H1 (cell line): ENCODE measurements around the gene KCNN4. TPM values are rescaled to one million over a fixed set of nuclear protein-coding genes. Genes with fewer than 3 reads are reported as not detected.
A peak's percentile ranks its signal among the peaks of the same experiment; 100 is the strongest.

Experiments
- CTCF ChIA-PET: fragments of 300-600 bp; sonication (Branson Sonifier 250); formaldehyde crosslinking; loops from one replicate; lab custom pipeline; 2021; ENCODE audit not compliant: partially characterized antibody; lab: Charles Lee
- POLR2A ChIA-PET: fragments of 300-600 bp; sonication (Branson Sonifier 250); formaldehyde crosslinking; loops from one replicate; lab custom pipeline; 2021; ENCODE audit warnings: inconsistent platforms; ENCODE audit not compliant: partially characterized antibody; lab: Charles Lee
- DNase-seq, 2 experiments: peaks; one replicate each; pipeline versions ENCODE4 v3.0.0 to v3.0.0-alpha.2; 2010 to 2022; ENCODE audit warnings: low spot score in 2 of 2, low read depth in 1 of 2, mixed read lengths in 1 of 2
- FAIRE-seq: peaks from 2 replicates; lab custom pipeline; 2011; peaks lifted over from hg19 to GRCh38; lab: Jason Lieb, UNC
- H2AFZ ChIP-seq: 2 replicates; pipeline ENCODE4 v1.8.1; 2012; ENCODE audit warnings: low read length, inconsistent platforms
- H2AK5ac ChIP-seq: 2 replicates; pipeline ENCODE4 v1.6.1; 2013; ENCODE audit warnings: low read depth, low read length
- H2BK120ac ChIP-seq: replicated peaks from 2 replicates; pipeline ENCODE3; 2013; ENCODE audit warnings: low read depth, low read length, inconsistent platforms
- H2BK12ac ChIP-seq: 2 replicates; pipeline ENCODE4 v1.6.1; 2013; ENCODE audit warnings: low read depth, low read length
- H2BK15ac ChIP-seq: 2 replicates; pipeline ENCODE4 v1.6.1; 2013; ENCODE audit warnings: low read length
- H2BK20ac ChIP-seq: 2 replicates; pipeline ENCODE4 v1.6.1; 2013; ENCODE audit warnings: low read length
- H2BK5ac ChIP-seq: 2 replicates; pipeline ENCODE4 v1.6.1; 2013; ENCODE audit warnings: low read depth, low read length
- H3K14ac ChIP-seq: 2 replicates; pipeline ENCODE4 v1.6.1; 2013; ENCODE audit warnings: inconsistent platforms; ENCODE audit not compliant: insufficient read length
- H3K18ac ChIP-seq: 2 replicates; pipeline ENCODE4 v1.6.1; 2013; ENCODE audit warnings: low read length; ENCODE audit errors: extremely low read depth
- H3K23ac ChIP-seq: 2 replicates; pipeline ENCODE4 v1.6.1; 2013; ENCODE audit warnings: inconsistent platforms; ENCODE audit not compliant: insufficient read length
- H3K23me2 ChIP-seq: 2 replicates; pipeline ENCODE4 v1.6.1; 2013; ENCODE audit warnings: low read depth, low read length
- H3K27ac ChIP-seq: 2 replicates; pipeline ENCODE4 v1.6.1; 2011; ENCODE audit warnings: low read depth, low read length, inconsistent platforms
- H3K27me3 ChIP-seq, 4 experiments: replicated peaks in 1 of 4; 1 replicate in 1 of 4; 2 replicates in 3 of 4; pipeline versions ENCODE4 v1.6.1 to v1.8.1; 2011 to 2013; ENCODE audit warnings: low read length in 3 of 4, mild to moderate bottlenecking in 3 of 4, inconsistent platforms in 2 of 4, mixed read lengths in 2 of 4, moderate library complexity in 1 of 4; ENCODE audit not compliant: control insufficient read depth in 3 of 4, insufficient read depth in 3 of 4; ENCODE audit errors: extremely low read depth in 1 of 4
- H3K36me3 ChIP-seq, 4 experiments: 2 replicates each; pipeline versions ENCODE4 v1.6.1 to v1.8.1; 2011 to 2013; ENCODE audit warnings: mild to moderate bottlenecking in 4 of 4, low read length in 3 of 4, moderate library complexity in 2 of 4, control low read depth in 1 of 4, inconsistent platforms in 1 of 4; ENCODE audit not compliant: insufficient read depth in 4 of 4, control insufficient read depth in 2 of 4
- H3K4ac ChIP-seq: replicated peaks from 2 replicates; pipeline ENCODE3; 2013; ENCODE audit warnings: low read length, low read depth, mixed read lengths, inconsistent platforms; ENCODE audit not compliant: insufficient read length
- H3K4me1 ChIP-seq, 4 experiments: replicated peaks in 1 of 4; 1 replicate in 1 of 4; 2 replicates in 3 of 4; pipeline versions ENCODE4 v1.6.1 to v1.8.1; 2011 to 2013; ENCODE audit warnings: low read length in 3 of 4, inconsistent platforms in 2 of 4, mixed read lengths in 1 of 4; ENCODE audit not compliant: insufficient read depth in 4 of 4, control insufficient read depth in 3 of 4
- H3K4me2 ChIP-seq, 2 experiments: 2 replicates each; pipeline versions ENCODE4 v1.6.1 to v1.8.1; 2011 to 2013; ENCODE audit warnings: low read depth in 2 of 2, low read length in 2 of 2, control low read depth in 1 of 2, inconsistent platforms in 1 of 2, mild to moderate bottlenecking in 1 of 2; ENCODE audit not compliant: insufficient read depth in 1 of 2
- H3K4me3 ChIP-seq, 4 experiments: fragments of 200-600, 300-600 bp in 1 of 4; sonication (generic), shearing (Covaris generic), sonication (Bioruptor Twin) in 1 of 4; 2 replicates each; pipeline versions ENCODE4 v1.5.1 to v1.8.1; 2011 to 2016; ENCODE audit warnings: low read length in 4 of 4, low read depth in 3 of 4, control low read depth in 2 of 4, inconsistent platforms in 2 of 4, mild to moderate bottlenecking in 2 of 4, mixed read lengths in 1 of 4, moderate library complexity in 1 of 4; ENCODE audit not compliant: insufficient read depth in 2 of 4; ENCODE audit errors: extremely low read depth in 1 of 4
- H3K56ac ChIP-seq: replicated peaks from 2 replicates; pipeline ENCODE3; 2013; ENCODE audit warnings: low read depth, mild to moderate bottlenecking, mixed read lengths, low read length, inconsistent platforms; ENCODE audit not compliant: insufficient read length
- H3K79me1 ChIP-seq: 2 replicates; pipeline ENCODE4 v1.6.1; 2013; ENCODE audit warnings: low read depth, low read length, control low read depth
- H3K79me2 ChIP-seq, 2 experiments: 2 replicates each; pipeline versions ENCODE4 v1.6.1 to v1.8.1; 2012 to 2013; ENCODE audit warnings: low read length in 2 of 2, mild to moderate bottlenecking in 2 of 2, inconsistent platforms in 1 of 2; ENCODE audit not compliant: insufficient read depth in 2 of 2, control insufficient read depth in 1 of 2
- H3K9ac ChIP-seq, 4 experiments: replicated peaks in 1 of 4; 1 replicate in 1 of 4; 2 replicates in 3 of 4; pipeline versions ENCODE4 v1.6.1 to v1.8.1; 2011 to 2013; ENCODE audit warnings: low read depth in 3 of 4, low read length in 3 of 4, control low read depth in 2 of 4, mild to moderate bottlenecking in 2 of 4, moderate library complexity in 2 of 4, inconsistent platforms in 1 of 4; ENCODE audit errors: extremely low read depth in 1 of 4
- H3K9me3 ChIP-seq, 2 experiments: 2 replicates each; pipeline versions ENCODE4 v1.6.1 to v1.8.1; 2012 to 2013; ENCODE audit warnings: mild to moderate bottlenecking in 2 of 2, moderate library complexity in 2 of 2, control low read depth in 1 of 2, inconsistent platforms in 1 of 2, low read depth in 1 of 2, low read length in 1 of 2, mixed read lengths in 1 of 2; ENCODE audit not compliant: insufficient read depth in 2 of 2
- H4K20me1 ChIP-seq, 2 experiments: replicated peaks in 1 of 2; 2 replicates each; pipeline versions ENCODE3 to v1.8.1; 2011 to 2013; ENCODE audit warnings: inconsistent platforms in 2 of 2, low read length in 2 of 2, mild to moderate bottlenecking in 1 of 2; ENCODE audit not compliant: insufficient read depth in 2 of 2, control insufficient read depth in 1 of 2
- H4K5ac ChIP-seq: 2 replicates; pipeline ENCODE4 v1.6.1; 2013; ENCODE audit warnings: low read length, low read depth, mixed read lengths, inconsistent platforms; ENCODE audit not compliant: insufficient read length
- H4K8ac ChIP-seq: 2 replicates; pipeline ENCODE4 v1.8.0; 2013; ENCODE audit warnings: mild to moderate bottlenecking, moderate library complexity, low read length, inconsistent platforms; ENCODE audit not compliant: insufficient read depth; ENCODE audit errors: extremely low read depth
- H4K91ac ChIP-seq: replicated peaks from 2 replicates; pipeline ENCODE3; 2013; ENCODE audit warnings: low read length, mixed read lengths, inconsistent platforms; ENCODE audit not compliant: insufficient read length
- GTF2F1 ChIP-seq: IDR thresholded peaks from 2 replicates; pipeline ENCODE4 v1.6.1; 2012; ENCODE audit warnings: low read depth, low read length, improper control_type of control experiment, borderline replicate concordance
- HDAC2 ChIP-seq, 2 experiments: fragments of 300-600 bp in 1 of 2; sonication (generic) in 1 of 2; IDR thresholded peaks; 2 replicates each; pipeline ENCODE4 v1.6.1; 2011 to 2012; ENCODE audit warnings: low read depth in 2 of 2, low read length in 2 of 2, mild to moderate bottlenecking in 2 of 2, moderate library complexity in 2 of 2, borderline replicate concordance in 1 of 2, inconsistent platforms in 1 of 2
- KDM5A ChIP-seq: fragments of 200-600 bp; IDR thresholded peaks from 2 replicates; pipeline ENCODE4 v1.7.1; 2012; ENCODE audit warnings: mild to moderate bottlenecking, low read length, inconsistent platforms, mixed read lengths
- NANOG ChIP-seq: IDR thresholded peaks from 2 replicates; pipeline ENCODE4 v1.6.1; 2011; ENCODE audit warnings: low read length, low read depth, mild to moderate bottlenecking, inconsistent platforms; ENCODE audit not compliant: insufficient read depth, poor library complexity, severe bottlenecking
- POLR2A ChIP-seq, 2 experiments: IDR thresholded peaks; 1 replicate in 1 of 2; 2 replicates in 1 of 2; pipeline ENCODE4 v1.6.1; 2011; ENCODE audit warnings: low read depth in 2 of 2, low read length in 2 of 2, mild to moderate bottlenecking in 2 of 2; ENCODE audit errors: control extremely low read depth in 1 of 2
- RAD21 ChIP-seq, 2 experiments: IDR thresholded peaks in 1 of 2; conservative IDR thresholded peaks in 1 of 2; 2 replicates each; pipeline ENCODE4 v1.6.1; 2011; ENCODE audit warnings: low read depth in 2 of 2, low read length in 2 of 2, improper control_type of control experiment in 1 of 2, inconsistent platforms in 1 of 2, mild to moderate bottlenecking in 1 of 2, moderate library complexity in 1 of 2
- SP1 ChIP-seq: IDR thresholded peaks from 2 replicates; pipeline ENCODE4 v1.6.1; 2011; ENCODE audit warnings: low read depth, low read length
- SRF ChIP-seq: IDR thresholded peaks from 2 replicates; pipeline ENCODE4 v1.6.1; 2011; ENCODE audit warnings: mild to moderate bottlenecking, low read depth, low read length, moderate library complexity
- TEAD4 ChIP-seq: IDR thresholded peaks from 2 replicates; pipeline ENCODE4 v1.6.1; 2012; ENCODE audit warnings: low read depth, low read length, inconsistent platforms, mixed read lengths
- WGBS, 2 experiments: shearing (Covaris generic) in 1 of 2; methylation state at CpG; one replicate each; pipeline versions ENCODE4 v1.1.6 to v1.1.7; 2013 to 2015; ENCODE audit warnings: low lambda C conversion rate in 2 of 2, mixed read lengths in 2 of 2, inconsistent platforms in 1 of 2, low coverage in 1 of 2, missing lambda C conversion rate in 1 of 2; ENCODE audit not compliant: insufficient replicate concordance in 2 of 2, insufficient coverage in 1 of 2, insufficient read length in 1 of 2; ENCODE audit errors: extremely low coverage in 1 of 2, missing lambda C conversion rate in 1 of 2; 5-methylcytosine and 5-hydroxymethylcytosine counted together
- polyA plus RNA-seq, 7 experiments: library from polyadenylated mRNA; depleted of rRNA in 3 of 7; stranded (reverse) in 5 of 7; unstranded in 2 of 7; fragments of >200 nt in 5 of 7; fragments of 200-250 nt in 2 of 7; gene quantifications; 1 replicate in 5 of 7; 2 replicates in 1 of 7; 4 replicates in 1 of 7; pipeline versions ENCODE4 v1.2.1 to v1.2.3, GENCODE V29; 2011 to 2013; ENCODE audit warnings: missing spikeins in 2 of 7, mixed read lengths in 2 of 7
- total RNA-seq: library from RNA; stranded (reverse); fragmentation: NEBNext Ultra II Directional; extraction: Animal tissue kit (Norgen Biotek cat#: 25700); gene quantifications from 2 replicates; pipeline ENCODE4 v1.2.1, GENCODE V29; 2021

KCNN4 gene
- total and polyA plus RNA-seq, 2 of the 8 experiments (the other 6 are each of a cell fraction or from before 2014, with no cell fraction given) = 0.78 to 1.5 TPM

DNA sequence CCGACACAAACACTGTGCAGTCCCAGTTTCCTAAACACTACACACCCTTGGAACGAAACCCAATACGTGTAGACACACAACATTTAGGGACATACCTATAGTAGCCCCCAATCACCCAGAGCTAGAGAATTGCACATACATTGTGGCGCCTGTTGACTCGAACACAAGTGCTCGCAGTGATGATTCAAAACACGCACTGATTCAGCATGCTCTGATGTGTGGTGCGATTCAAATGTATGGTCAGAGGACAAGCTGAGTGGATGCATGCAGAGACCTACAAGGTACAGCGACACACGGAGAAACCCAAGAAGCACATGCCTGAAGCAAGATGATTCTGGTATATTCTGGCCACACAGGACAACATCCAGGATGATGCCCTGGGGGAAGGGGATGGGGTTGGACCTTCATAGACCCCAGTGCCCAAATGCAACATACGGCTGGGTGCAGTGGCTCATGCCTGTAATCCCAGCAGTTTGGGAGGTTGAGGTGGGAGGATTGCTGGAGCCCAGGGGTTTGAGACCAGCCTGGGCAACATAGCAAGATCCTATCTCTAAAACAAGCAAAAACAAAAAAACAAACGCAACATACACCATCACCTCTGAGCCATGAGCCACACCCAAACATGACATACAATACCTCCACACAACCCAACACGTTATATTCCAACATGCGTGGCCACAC lies 997 bp upstream of the KCNN4 start:
- no peak overlapping the region for H3K9ac ChIP-seq
- H3K23ac ChIP-seq = no peak overlapping the region
- no peak overlapping the region for H2AK5ac ChIP-seq
- H2AFZ ChIP-seq = no peak overlapping the region
- no peak overlapping the region for H4K8ac ChIP-seq
- no peak overlapping the region for H2BK15ac ChIP-seq
- H3K4me2 ChIP-seq = no peak overlapping the region
- H3K27me3 ChIP-seq = no peaks in the 10 kb centered on the region; a peak in 1 of 7 replicates
- no peak overlapping the region for H2BK20ac ChIP-seq
- H3K23me2 ChIP-seq = 0 out of 2 replicates have a peak, but pooled peaks cover 2% of the 10 kb centered on the region
- H3K4me1 ChIP-seq = peaks cover 0 to 9% (median 6%) of the 10 kb centered on the region in 4 experiments; a peak in 5 of 7 replicates
- no peak overlapping the region for H3K14ac ChIP-seq
- ChIA-PET CTCF (interaction anchor here (37.0 kb wide), 1 partner anchor 25 kb away, joined by 703 read pairs; the partner anchor contains the start of gene SMG9), POLR2A (no interaction called here)
- DNase-seq (no peak), FAIRE-seq (no peak)
- no peaks in the 10 kb centered on the region for H3K36me3 ChIP-seq
- H2BK5ac ChIP-seq = peak overlapping the region; percentile 87; the same call in 1 of the 2 replicates
- H3K56ac ChIP-seq = no peak overlapping the region
- H3K79me2 ChIP-seq = no peaks in the 10 kb centered on the region
- TF ChIP-seq KDM5A = no peak
- no peak for TF ChIP-seq RAD21 (IDR thresholded peaks at IDR 0.05 in 1 of 2, conservative IDR thresholded peaks at IDR 0.05 in 1 of 2; ENCODE audit: low read depth in 2 of 2, low read length in 2 of 2)
- TF ChIP-seq SRF = no peak
- TF ChIP-seq GTF2F1 = no peak
- no peak for TF ChIP-seq POLR2A (IDR thresholded peaks at IDR 0.05; ENCODE audit: control extremely low read depth in 1 of 2, low read depth in 2 of 2, low read length in 2 of 2)
- TF ChIP-seq TEAD4 = no peak
- TF ChIP-seq SP1 = no peak
- TF ChIP-seq HDAC2 (IDR thresholded peaks at IDR 0.05; ENCODE audit: borderline replicate concordance in 1 of 2, low read depth in 2 of 2, low read length in 2 of 2) = no peak
- no peak for TF ChIP-seq NANOG
- H3K4me3 ChIP-seq = no peak overlapping the region
- H2BK120ac ChIP-seq = no peak overlapping the region
- peaks cover 0 to 4% of the 10 kb centered on the region in 2 experiments for H4K20me1 ChIP-seq
- H3K79me1 ChIP-seq = no peaks in the 10 kb centered on the region; the same call in 1 of the 2 replicates
- no peak overlapping the region for H3K27ac ChIP-seq
- peak overlapping the region; percentile 55 for H4K91ac ChIP-seq
- H3K9me3 ChIP-seq = no peaks in the 10 kb centered on the region
- peak overlapping the region; percentile 92; the same call in 1 of the 2 replicates for H2BK12ac ChIP-seq
- H4K5ac ChIP-seq = no peak overlapping the region
- no peak overlapping the region for H3K4ac ChIP-seq
- WGBS, 2 experiments = 94% methylated on average over 14 of the region's 14 CpGs; no CpG with 5 or more reads in 1 of the 2 experiments
- H3K18ac ChIP-seq = no peak overlapping the region
